ENCODE measurements around the gene SEC23A.
"Not testable (repeated sequence)": the region's sequence is repeated elsewhere in the genome, so short reads cannot be mapped to it uniquely, and the experiment has no call there.

Gene SEC23A

GRCh38 chr14:39028620-39029019, 74.4 kb downstream of the SEC23A start:
- DNase-seq = no peak

- no peak for DNase-seq
Observed at GRCh38 chr14:39025810-39026627, 77.0 kb downstream of the SEC23A start.

GRCh38 chr14:39025250-39025809, 77.7 kb downstream of the SEC23A start:
- DNase-seq = no peak

GRCh38 chr14:39023939-39024871, 78.8 kb downstream of the SEC23A start:
- no peak for DNase-seq

GRCh38 chr14:39017096-39018016, 85.7 kb downstream of the SEC23A start:
- not testable (repeated sequence) for DNase-seq

- no peak for DNase-seq
Observed at GRCh38 chr14:39016733-39017095, 86.3 kb downstream of the SEC23A start.

GRCh38 chr14:39015964-39016577, 87.0 kb downstream of the SEC23A start:
- no peak for DNase-seq

- DNase-seq = no peak
Observed at GRCh38 chr14:39015360-39015961, 87.6 kb downstream of the SEC23A start.

GRCh38 chr14:39014460-39014859, 88.6 kb downstream of the SEC23A start:
- no peak for DNase-seq

- DNase-seq = not testable (repeated sequence)
Observed at GRCh38 chr14:39008965-39009364, 94.1 kb downstream of the SEC23A start.

GRCh38 chr14:39006721-39007410, 96.2 kb downstream of the SEC23A start:
- no peak for DNase-seq

- DNase-seq = no peak
Observed at GRCh38 chr14:39005044-39005880, 97.8 kb downstream of the SEC23A start.

GRCh38 chr14:38999949-39000348, 103.1 kb downstream of the SEC23A start:
- DNase-seq = no peak

- DNase-seq = no peak
Observed at GRCh38 chr14:38994731-38995130, 108.3 kb downstream of the SEC23A start.

GRCh38 chr14:38993981-38994380, 109.1 kb downstream of the SEC23A start:
- no peak for DNase-seq

- DNase-seq = no peak
Observed at GRCh38 chr14:38992067-38992844, 110.8 kb downstream of the SEC23A start.

GRCh38 chr14:38991299-38991698, 111.7 kb downstream of the SEC23A start:
- DNase-seq = no peak

GRCh38 chr14:38989922-38990546, 113.0 kb downstream of the SEC23A start:
- no peak for DNase-seq

- DNase-seq = no peak
Observed at GRCh38 chr14:38987781-38988180, 115.3 kb downstream of the SEC23A start.
